ENCODE measurements around the gene CEP57.
"Not testable (repeated sequence)": the region's sequence is repeated elsewhere in the genome, so short reads cannot be mapped to it uniquely, and the experiment has no call there.

CEP57 gene

GRCh38 chr11:95799546-95799945 is 9.2 kb downstream of the CEP57 start:
- no peak for DNase-seq

- no peak for DNase-seq
Observed at GRCh38 chr11:95800438-95800837, 10.1 kb downstream of the CEP57 start.

- DNase-seq, result no peak
Observed at GRCh38 chr11:95802806-95803205, 12.5 kb downstream of the CEP57 start.

- no peak for DNase-seq
Observed at GRCh38 chr11:95803973-95804372, 13.7 kb downstream of the CEP57 start.

- no peak for DNase-seq
Observed at GRCh38 chr11:95805869-95806268, 15.6 kb downstream of the CEP57 start.

GRCh38 chr11:95806464-95806863 is 16.2 kb downstream of the CEP57 start:
- DNase-seq, result not testable (repeated sequence)

- DNase-seq, result not testable (repeated sequence)
Observed at GRCh38 chr11:95811052-95811451, 20.8 kb downstream of the CEP57 start.

- DNase-seq, result no peak
Observed at GRCh38 chr11:95816037-95816436, 25.7 kb downstream of the CEP57 start.

GRCh38 chr11:95821640-95822039 is 31.3 kb downstream of the CEP57 start:
- DNase-seq, result no peak

- no peak for DNase-seq
Observed at GRCh38 chr11:95827696-95828095, 37.4 kb downstream of the CEP57 start.

- no peak for DNase-seq
Observed at GRCh38 chr11:95829580-95830259, 39.4 kb downstream of the CEP57 start.

GRCh38 chr11:95831198-95831883 is 41.0 kb downstream of the CEP57 start:
- no peak for DNase-seq

GRCh38 chr11:95832763-95833162 is 42.5 kb downstream of the CEP57 start:
- no peak for DNase-seq

- DNase-seq, result no peak
Observed at GRCh38 chr11:95833378-95833777, 43.1 kb downstream of the CEP57 start.

- DNase-seq, result no peak
Observed at GRCh38 chr11:95835351-95835750, 45.1 kb downstream of the CEP57 start.

GRCh38 chr11:95835768-95836488 is 45.6 kb downstream of the CEP57 start:
- peak; percentile 78 for DNase-seq

- no peak for DNase-seq
Observed at GRCh38 chr11:95845167-95845566, 54.9 kb downstream of the CEP57 start.

- DNase-seq, result peak; percentile 43
Observed at GRCh38 chr11:95849087-95849825, 59.0 kb downstream of the CEP57 start.

- DNase-seq, result no peak
Observed at GRCh38 chr11:95850137-95850536, 59.8 kb downstream of the CEP57 start.

- DNase-seq, result no peak
Observed at GRCh38 chr11:95853138-95853537, 62.8 kb downstream of the CEP57 start.

GRCh38 chr11:95853862-95854261 is 63.6 kb downstream of the CEP57 start:
- no peak for DNase-seq

- DNase-seq, result not testable (repeated sequence)
Observed at GRCh38 chr11:95854362-95854761, 64.1 kb downstream of the CEP57 start.

- not testable (repeated sequence) for DNase-seq
Observed at GRCh38 chr11:95860024-95860423, 69.7 kb downstream of the CEP57 start.
